ENCODE data around the gene SLC9A2. TPM values are rescaled to one million over a fixed set of nuclear protein-coding genes. Genes with fewer than 3 reads are reported as not detected.

SLC9A2 gene
- total RNA-seq, 6 experiments from 2014 or later, result not detected

- Mint-ChIP-seq H3K27ac (no peak overlapping the region), H3K9me3 (no peaks in the 10 kb centered on the region), H3K4me1 (ENCODE audit: low read depth) (no peaks in the 10 kb centered on the region), H3K36me3 (ENCODE audit: low read depth) (no peaks in the 10 kb centered on the region), H3K27me3 (ENCODE audit: insufficient read depth) (peaks cover 5% of the 10 kb centered on the region; the same call in 1 of the 2 replicates), H3K4me3 (no peak overlapping the region)
- DNase-seq, result no peak
- no peak for TF ChIP-seq CTCF (IDR thresholded peaks at IDR 0.05)
Observed at GRCh38 chr2:102585847-102586404, 33.4 kb upstream of the SLC9A2 start.

GRCh38 chr2:102588213-102588939, 31.0 kb upstream of the SLC9A2 start:
- H3K27me3 Mint-ChIP-seq (ENCODE audit: insufficient read depth), result peaks cover 5% of the 10 kb centered on the region; the same call in 1 of the 2 replicates
- DNase-seq, result no peak
- H3K4me3 Mint-ChIP-seq, result no peak overlapping the region
- H3K27ac Mint-ChIP-seq, result no peak overlapping the region
- no peak for TF ChIP-seq CTCF (IDR thresholded peaks at IDR 0.05)
- H3K9me3 Mint-ChIP-seq, result no peaks in the 10 kb centered on the region
- no peaks in the 10 kb centered on the region for H3K4me1 Mint-ChIP-seq (ENCODE audit: low read depth)
- H3K36me3 Mint-ChIP-seq (ENCODE audit: low read depth), result no peaks in the 10 kb centered on the region

- peaks cover 5% of the 10 kb centered on the region; the same call in 1 of the 2 replicates for H3K27me3 Mint-ChIP-seq (ENCODE audit: insufficient read depth)
- H3K27ac Mint-ChIP-seq, result no peak overlapping the region
- no peak overlapping the region for H3K4me3 Mint-ChIP-seq
- no peaks in the 10 kb centered on the region for H3K9me3 Mint-ChIP-seq
- no peak for DNase-seq
- no peaks in the 10 kb centered on the region for H3K36me3 Mint-ChIP-seq (ENCODE audit: low read depth)
- TF ChIP-seq CTCF (IDR thresholded peaks at IDR 0.05), result no peak
- no peaks in the 10 kb centered on the region for H3K4me1 Mint-ChIP-seq (ENCODE audit: low read depth)
Observed at GRCh38 chr2:102589444-102589843, 29.9 kb upstream of the SLC9A2 start.

- Mint-ChIP-seq H3K27me3 (ENCODE audit: insufficient read depth) (peaks cover 2% of the 10 kb centered on the region; the same call in 1 of the 2 replicates), H3K4me3 (no peak overlapping the region), H3K4me1 (ENCODE audit: low read depth) (no peaks in the 10 kb centered on the region), H3K36me3 (ENCODE audit: low read depth) (no peaks in the 10 kb centered on the region), H3K27ac (no peak overlapping the region), H3K9me3 (no peaks in the 10 kb centered on the region)
- no peak for TF ChIP-seq CTCF (IDR thresholded peaks at IDR 0.05)
- no peak for DNase-seq
Observed at GRCh38 chr2:102591491-102592045, 27.8 kb upstream of the SLC9A2 start.

- Mint-ChIP-seq H3K36me3 (ENCODE audit: low read depth) (no peaks in the 10 kb centered on the region), H3K27ac (no peak overlapping the region), H3K4me1 (ENCODE audit: low read depth) (no peaks in the 10 kb centered on the region), H3K4me3 (no peak overlapping the region), H3K9me3 (no peaks in the 10 kb centered on the region), H3K27me3 (ENCODE audit: insufficient read depth) (peaks cover 3% of the 10 kb centered on the region; the same call in 1 of the 2 replicates)
- peak; percentile 64 for TF ChIP-seq CTCF (IDR thresholded peaks at IDR 0.05)
- DNase-seq, result no peak
Observed at GRCh38 chr2:102592601-102593000, 26.8 kb upstream of the SLC9A2 start.
